Lower lobe of right lung (tissue), 2 donors: ENCODE measurements around the gene FOXP1. TPM values are rescaled to one million over a fixed set of nuclear protein-coding genes. Genes with fewer than 3 reads are reported as not detected.

Source experiments
- ATAC-seq, 2 donors: fragments of 200-7000 bp; cut with Tn5 transposase; one replicate each; pipeline ENCODE4 v1.9.1; 2020 to 2022; ENCODE audit warnings: mild to moderate bottlenecking in 2 of 2, moderate library complexity in 2 of 2
- DNase-seq: peaks from one replicate; pipeline ENCODE4 v3.0.0-alpha.2; 2020
- H3K27ac ChIP-seq: fragments of 200-600 bp; one replicate; pipeline ENCODE4 v1.8.0; 2022
- H3K27me3 ChIP-seq: fragments of 200-600 bp; one replicate; pipeline ENCODE4 v1.8.0; 2022; ENCODE audit warnings: low read depth
- H3K36me3 ChIP-seq: fragments of 200-600 bp; one replicate; pipeline ENCODE4 v1.8.0; 2022; ENCODE audit warnings: mild to moderate bottlenecking
- H3K4me1 ChIP-seq: fragments of 200-600 bp; one replicate; pipeline ENCODE4 v1.8.0; 2022
- H3K4me3 ChIP-seq: fragments of 200-600 bp; one replicate; pipeline ENCODE4 v1.8.0; 2022; ENCODE audit warnings: mild to moderate bottlenecking
- H3K9me3 ChIP-seq: fragments of 200-600 bp; one replicate; pipeline ENCODE4 v1.8.0; 2022
- intact Hi-C: fragments of 100-400 bp; cut with DNase I; formaldehyde crosslinking; loops from one replicate; pipeline ENCODE4 v1.11.0; 2022
- total RNA-seq: library from RNA; stranded (reverse); fragmentation: NEBNext Ultra II Directional; extraction: Animal tissue kit (Norgen Biotek cat#: 25700); gene quantifications from one replicate; pipeline ENCODE4 v1.2.1, GENCODE V29; 2021
- TF ChIP-seq, protein P1 (sequence below): fragments of 200-600 bp; IDR thresholded peaks from one replicate; pipeline ENCODE4 v1.8.0; 2022; ENCODE audit warnings: antibody characterized with exemption, mild to moderate bottlenecking
- donor health status: DM: no; HTN: yes; CAD: no; lungs with severe emphysema.

FOXP1 gene
- total RNA-seq, 1 donor from 2014 or later: 138 TPM

DNA sequence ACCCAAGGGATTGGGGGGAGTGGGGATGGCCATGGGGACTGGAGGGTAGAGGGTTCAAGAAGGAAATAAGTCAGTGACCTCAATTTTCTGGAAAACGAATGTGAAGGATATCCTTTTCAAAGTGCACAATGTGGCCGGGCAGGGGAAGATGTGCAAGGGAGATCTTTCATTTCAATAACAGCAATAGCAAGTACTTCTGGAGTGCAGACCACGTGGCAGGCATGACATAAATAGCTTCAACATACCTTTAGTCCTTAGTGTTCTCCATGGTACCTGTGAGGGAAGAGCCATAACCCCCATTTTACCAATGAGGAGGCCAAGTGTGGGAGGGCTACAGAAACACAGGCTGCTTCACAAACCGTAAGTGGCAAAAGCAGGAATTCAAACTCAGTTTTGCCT is 138.7 kb downstream of the FOXP1 start:
- Histone ChIP-seq H3K36me3 (no peaks in the 10 kb centered on the region), H3K9me3 (no peaks in the 10 kb centered on the region), H3K27ac (peak overlapping the region; percentile 82), H3K27me3 (no peaks in the 10 kb centered on the region), H3K4me1 (peaks cover 87% of the 10 kb centered on the region), H3K4me3 (no peak overlapping the region)
- intact Hi-C loops: no loop called here
- ATAC-seq (no peak), DNase-seq (no peak)
- TF ChIP-seq, protein P1, sequence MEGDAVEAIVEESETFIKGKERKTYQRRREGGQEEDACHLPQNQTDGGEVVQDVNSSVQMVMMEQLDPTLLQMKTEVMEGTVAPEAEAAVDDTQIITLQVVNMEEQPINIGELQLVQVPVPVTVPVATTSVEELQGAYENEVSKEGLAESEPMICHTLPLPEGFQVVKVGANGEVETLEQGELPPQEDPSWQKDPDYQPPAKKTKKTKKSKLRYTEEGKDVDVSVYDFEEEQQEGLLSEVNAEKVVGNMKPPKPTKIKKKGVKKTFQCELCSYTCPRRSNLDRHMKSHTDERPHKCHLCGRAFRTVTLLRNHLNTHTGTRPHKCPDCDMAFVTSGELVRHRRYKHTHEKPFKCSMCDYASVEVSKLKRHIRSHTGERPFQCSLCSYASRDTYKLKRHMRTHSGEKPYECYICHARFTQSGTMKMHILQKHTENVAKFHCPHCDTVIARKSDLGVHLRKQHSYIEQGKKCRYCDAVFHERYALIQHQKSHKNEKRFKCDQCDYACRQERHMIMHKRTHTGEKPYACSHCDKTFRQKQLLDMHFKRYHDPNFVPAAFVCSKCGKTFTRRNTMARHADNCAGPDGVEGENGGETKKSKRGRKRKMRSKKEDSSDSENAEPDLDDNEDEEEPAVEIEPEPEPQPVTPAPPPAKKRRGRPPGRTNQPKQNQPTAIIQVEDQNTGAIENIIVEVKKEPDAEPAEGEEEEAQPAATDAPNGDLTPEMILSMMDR: no peak

DNA sequence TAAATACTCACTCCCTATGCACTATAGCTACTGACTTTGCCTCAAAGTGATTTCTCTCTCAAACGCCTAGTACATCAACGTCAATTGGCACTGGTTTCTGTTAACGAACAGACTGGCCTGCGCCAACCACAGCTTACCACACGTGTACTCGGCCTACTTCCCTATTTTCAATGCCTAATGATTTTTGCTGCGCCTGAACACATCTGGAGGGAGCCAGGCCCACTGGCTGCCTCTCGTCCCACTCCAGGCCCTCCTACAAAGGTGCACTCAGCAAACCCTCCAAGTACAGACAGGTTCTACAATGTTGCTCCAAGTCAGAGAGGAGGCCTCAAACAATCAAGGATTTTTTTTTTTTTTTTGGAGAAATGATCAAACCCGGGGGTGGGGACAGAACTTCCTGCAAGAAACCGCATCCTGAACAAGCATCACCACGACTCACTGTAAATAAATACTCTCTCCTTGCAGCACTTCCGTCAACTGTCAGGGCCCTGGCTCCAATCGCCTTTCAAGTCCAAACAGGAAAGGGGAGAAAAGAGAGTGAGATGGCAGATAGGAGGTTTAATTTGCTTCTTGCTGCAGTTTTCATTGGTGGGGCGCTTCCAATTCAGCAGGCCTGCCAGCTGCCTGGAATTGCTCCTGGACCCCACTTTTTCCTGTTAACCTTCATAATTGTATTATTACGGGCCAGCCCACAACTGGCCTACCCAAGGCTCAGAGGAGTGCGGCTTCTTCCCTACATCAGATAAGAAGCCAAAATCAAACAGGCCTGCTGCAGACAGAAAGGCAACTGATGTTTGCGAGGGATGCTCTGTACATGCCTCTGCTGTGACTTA is 139.3 kb downstream of the FOXP1 start:
- Histone ChIP-seq H3K27ac (peak overlapping the region; percentile 82), H3K9me3 (no peaks in the 10 kb centered on the region), H3K4me1 (peaks cover 87% of the 10 kb centered on the region), H3K36me3 (no peaks in the 10 kb centered on the region), H3K4me3 (no peak overlapping the region), H3K27me3 (no peaks in the 10 kb centered on the region)
- ATAC-seq: peak; percentile 80 to 89
- DNase-seq: peak; percentile 80
- TF ChIP-seq, protein P1: no peak
- intact Hi-C loops: no loop called here

DNA sequence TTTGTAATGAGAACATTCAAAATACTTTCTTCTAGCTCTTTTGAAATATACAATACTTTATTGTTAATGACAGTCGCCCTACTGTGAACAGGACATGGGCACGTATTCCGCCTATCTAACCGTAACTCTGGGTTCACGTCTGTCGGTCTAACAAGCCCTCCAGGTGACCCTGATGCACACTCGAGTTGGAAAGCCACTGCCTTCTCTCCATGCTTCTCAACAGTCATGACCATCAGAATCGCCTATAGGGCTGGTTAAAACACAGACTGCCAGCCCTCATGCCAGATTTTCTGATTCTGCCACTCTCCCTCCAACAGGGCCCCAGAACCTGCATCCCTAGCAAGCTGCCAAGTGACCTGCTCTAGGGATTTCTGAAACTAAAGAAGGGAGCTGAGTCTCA is 140.2 kb downstream of the FOXP1 start:
- TF ChIP-seq, protein P1: no peak
- Histone ChIP-seq H3K27me3 (no peaks in the 10 kb centered on the region), H3K4me3 (no peak overlapping the region), H3K9me3 (no peaks in the 10 kb centered on the region), H3K36me3 (no peaks in the 10 kb centered on the region), H3K27ac (peak overlapping the region; percentile 82), H3K4me1 (peaks cover 88% of the 10 kb centered on the region)
- DNase-seq (no peak), ATAC-seq (no peak)
- intact Hi-C loops: no loop called here

DNA sequence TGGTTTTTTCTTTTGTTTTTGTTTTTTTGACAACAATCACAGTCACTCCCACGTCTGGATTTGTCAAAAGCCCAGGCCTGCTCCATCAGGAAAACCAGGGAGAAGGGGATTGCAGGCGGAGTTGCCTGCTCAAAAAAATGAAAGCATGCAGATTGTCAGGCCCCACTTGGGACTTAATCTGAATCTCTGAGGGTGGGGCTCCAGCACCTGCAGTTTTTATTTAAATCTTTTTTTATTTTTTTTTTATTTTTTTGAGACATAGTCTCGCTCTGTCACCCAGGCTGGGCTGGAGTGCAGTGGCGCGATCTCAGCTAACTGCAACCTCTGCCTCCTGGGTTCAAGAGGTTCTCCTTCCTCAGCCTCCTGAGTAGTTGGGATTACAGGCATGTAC is 140.9 kb downstream of the FOXP1 start:
- Histone ChIP-seq H3K27ac (peak overlapping the region; percentile 82), H3K27me3 (no peaks in the 10 kb centered on the region), H3K9me3 (no peaks in the 10 kb centered on the region), H3K4me1 (peaks cover 81% of the 10 kb centered on the region), H3K4me3 (no peak overlapping the region), H3K36me3 (no peaks in the 10 kb centered on the region)
- TF ChIP-seq, protein P1: no peak
- intact Hi-C loops: no loop called here
- ATAC-seq (no peak), DNase-seq (no peak)

DNA sequence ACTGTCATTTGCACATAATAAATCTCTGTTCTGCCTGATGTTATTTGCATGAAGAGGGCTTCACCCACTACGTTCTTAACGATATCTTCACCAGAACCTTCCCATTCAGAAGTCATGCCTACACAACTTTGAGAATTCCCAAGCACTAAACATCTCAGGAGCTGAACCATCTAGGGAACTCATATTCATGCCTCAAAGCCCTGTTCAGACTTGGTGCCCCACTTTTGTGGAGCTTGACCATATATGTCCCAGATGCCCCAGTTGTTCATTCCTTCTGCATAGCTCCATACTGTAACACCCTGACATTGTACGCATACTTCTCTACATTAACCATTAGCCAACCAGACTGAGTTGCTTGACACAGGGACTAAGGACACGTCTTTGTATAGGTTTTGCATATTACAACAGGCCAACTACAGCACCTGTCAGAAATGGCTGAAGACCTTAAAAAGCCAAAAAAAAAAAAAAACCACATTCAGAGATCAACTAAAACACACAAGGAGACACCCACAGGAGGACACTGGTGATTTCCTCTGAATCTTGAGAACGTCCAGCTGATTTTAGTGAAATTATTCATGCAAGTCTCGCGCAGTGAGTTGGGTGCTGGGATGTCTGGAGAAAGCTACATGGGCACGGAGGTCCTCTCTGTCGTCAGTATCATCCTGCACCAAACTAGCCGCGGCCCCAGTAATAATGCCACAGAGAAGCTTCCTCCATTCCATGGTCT is 141.4 kb downstream of the FOXP1 start:
- TF ChIP-seq, protein P1: no peak
- ATAC-seq: no peak
- Histone ChIP-seq H3K4me3 (no peak overlapping the region), H3K27me3 (no peaks in the 10 kb centered on the region), H3K4me1 (peaks cover 76% of the 10 kb centered on the region), H3K27ac (peak overlapping the region; percentile 82), H3K36me3 (no peaks in the 10 kb centered on the region), H3K9me3 (no peaks in the 10 kb centered on the region)
- DNase-seq: no peak
- intact Hi-C loops: no loop called here
